ENCODE measurements around the gene CCT8L2. TPM values are rescaled to one million over a fixed set of nuclear protein-coding genes. Genes with fewer than 3 reads are reported as not detected.
"Not testable (repeated sequence)": the region's sequence is repeated elsewhere in the genome, so short reads cannot be mapped to it uniquely, and the experiment has no call there.

CCT8L2 gene
- total RNA-seq, 1 experiment from 2014 or later: not detected

DNA sequence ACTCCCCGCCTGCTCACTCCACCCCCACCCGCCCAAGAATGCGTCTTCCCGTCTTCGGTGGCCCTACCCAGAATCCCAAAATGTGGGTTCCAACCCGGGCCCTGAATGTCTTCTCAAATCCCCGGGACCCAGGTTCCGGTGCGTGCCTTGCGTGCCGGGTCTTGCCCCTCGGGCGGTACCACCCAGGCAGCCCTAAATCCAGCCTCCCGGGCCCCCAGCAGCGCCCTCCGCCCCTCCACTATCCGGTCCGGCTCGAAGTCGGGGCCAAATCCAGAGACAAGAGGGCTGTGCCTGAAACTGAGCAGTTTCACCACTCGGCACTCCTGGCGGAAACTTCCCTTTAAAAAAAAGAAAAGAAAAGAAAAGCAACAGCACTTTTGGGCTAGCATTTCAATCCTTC, 16.3 kb upstream of the CCT8L2 start:
- H3K4me3 ChIP-seq (ENCODE audit: low read length): no peak overlapping the region
- no peaks in the 10 kb centered on the region for H3K9me3 ChIP-seq (ENCODE audit: low read length)
- no peak for DNase-seq
- H3K4me2 ChIP-seq (ENCODE audit: low read length): no peak overlapping the region
- CTCF ChIA-PET: no interaction called here
- no peak overlapping the region for H2AFZ ChIP-seq (ENCODE audit: low read length)
- no peak overlapping the region for H3K9ac ChIP-seq (ENCODE audit: low read length)
- no peaks in the 10 kb centered on the region for H3K9me2 ChIP-seq (replicated peaks; ENCODE audit: low read length)
- no peaks in the 10 kb centered on the region for H3K79me2 ChIP-seq (ENCODE audit: low read length)
- intact Hi-C loops (cut with micrococcal nuclease): no loop called here
- H3K36me3 ChIP-seq (ENCODE audit: low read depth, low read length): no peaks in the 10 kb centered on the region
- H3K4me1 ChIP-seq (ENCODE audit: insufficient read depth, low read length): no peaks in the 10 kb centered on the region
- no TSS peak for BruUV-seq (replicated peaks)
- no peaks in the 10 kb centered on the region for H3K27me3 ChIP-seq (ENCODE audit: low read length)
- no peaks in the 10 kb centered on the region for H3F3A ChIP-seq (ENCODE audit: low read length, unreplicated experiment)
- no peaks in the 10 kb centered on the region for H4K20me1 ChIP-seq (ENCODE audit: low read length)
- ATAC-seq: no peak
- no peak for TF ChIP-seq EZH2 (IDR thresholded peaks at IDR 0.05; ENCODE audit: low read length, unreplicated experiment)
- POLR2A ChIA-PET (ENCODE audit: unreplicated experiment): no interaction called here
- H3K27ac ChIP-seq (ENCODE audit: low read length): no peak overlapping the region

DNA sequence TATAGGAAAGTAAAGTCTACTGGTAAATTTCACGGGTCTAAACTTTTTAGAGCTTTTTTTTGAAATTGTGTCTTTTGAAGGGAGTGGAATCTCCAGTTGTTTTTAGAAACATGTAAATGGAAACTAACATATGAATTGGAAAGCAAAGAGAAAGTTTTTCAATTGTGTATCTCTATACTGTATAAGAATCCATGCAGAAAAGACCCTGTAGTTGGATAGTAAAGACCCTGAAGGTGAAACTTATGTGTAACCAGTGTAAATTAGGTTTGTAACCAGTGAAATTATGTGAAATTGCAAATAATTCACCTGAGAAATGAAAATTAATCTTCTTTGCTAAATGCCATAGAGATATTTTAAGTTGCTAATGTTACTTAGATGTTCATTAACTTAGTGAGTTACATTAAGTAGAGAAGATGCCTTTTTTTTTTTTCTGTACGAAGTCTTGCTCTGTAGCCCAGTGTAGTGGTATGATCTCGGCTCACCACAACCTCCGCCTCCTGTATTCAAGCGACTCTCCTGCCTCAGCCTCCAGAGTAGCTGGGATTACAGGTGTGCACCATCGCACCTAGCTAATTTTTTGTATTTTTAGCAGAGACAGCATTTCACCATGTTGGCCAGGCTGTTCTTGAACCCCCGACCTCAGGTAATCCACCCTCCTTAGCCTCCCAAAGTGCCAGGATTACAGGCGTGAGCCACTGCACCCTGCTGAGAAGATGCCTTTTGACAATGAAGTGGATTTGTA, 11.8 kb upstream of the CCT8L2 start:
- H3K36me3 ChIP-seq (ENCODE audit: low read depth, low read length); H2AFZ ChIP-seq (ENCODE audit: low read length); ATAC-seq; H3K4me1 ChIP-seq (ENCODE audit: insufficient read depth, low read length); H3K4me2 ChIP-seq (ENCODE audit: low read length); DNase-seq; H3K9me3 ChIP-seq (ENCODE audit: low read length); H3K79me2 ChIP-seq (ENCODE audit: low read length); H3F3A ChIP-seq (ENCODE audit: low read length, unreplicated experiment); H3K27ac ChIP-seq (ENCODE audit: low read length); CTCF ChIA-PET; H3K4me3 ChIP-seq (ENCODE audit: low read length); H3K9ac ChIP-seq (ENCODE audit: low read length); intact Hi-C loops (cut with micrococcal nuclease); H4K20me1 ChIP-seq (ENCODE audit: low read length); H3K9me2 ChIP-seq (replicated peaks; ENCODE audit: low read length); POLR2A ChIA-PET (ENCODE audit: unreplicated experiment); BruUV-seq (replicated peaks); H3K27me3 ChIP-seq (ENCODE audit: low read length): not testable (repeated sequence)

DNA sequence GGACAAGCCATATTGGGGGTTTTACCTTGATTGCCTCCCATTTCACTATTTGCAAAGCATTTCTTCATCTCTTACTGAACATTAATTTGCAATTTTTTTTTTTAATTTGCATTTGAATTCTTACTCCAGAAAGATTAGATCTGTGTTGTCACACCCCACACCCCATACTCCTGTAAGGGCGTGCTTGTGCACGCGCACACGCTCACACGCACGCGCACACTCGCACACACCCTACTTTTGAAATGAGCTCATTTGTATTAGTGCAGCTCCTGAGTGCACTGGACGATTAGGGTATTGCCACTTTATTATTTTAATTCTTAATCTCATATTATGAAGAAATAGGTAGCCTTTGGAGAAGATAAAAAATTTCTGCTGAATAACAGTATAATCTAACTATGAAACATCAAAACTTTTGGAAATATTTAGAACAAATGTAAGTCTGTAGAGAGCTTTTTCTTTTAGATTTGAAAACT, 11.2 kb upstream of the CCT8L2 start:
- H3K4me3 ChIP-seq (ENCODE audit: low read length); H3K79me2 ChIP-seq (ENCODE audit: low read length); H3K9ac ChIP-seq (ENCODE audit: low read length); H3K9me3 ChIP-seq (ENCODE audit: low read length); H3K9me2 ChIP-seq (replicated peaks; ENCODE audit: low read length); H3K27ac ChIP-seq (ENCODE audit: low read length); DNase-seq; H3K4me1 ChIP-seq (ENCODE audit: insufficient read depth, low read length); H2AFZ ChIP-seq (ENCODE audit: low read length); ATAC-seq; H3K36me3 ChIP-seq (ENCODE audit: low read depth, low read length); BruUV-seq (replicated peaks); POLR2A ChIA-PET (ENCODE audit: unreplicated experiment); H3K27me3 ChIP-seq (ENCODE audit: low read length); H3K4me2 ChIP-seq (ENCODE audit: low read length); CTCF ChIA-PET; intact Hi-C loops (cut with micrococcal nuclease); H4K20me1 ChIP-seq (ENCODE audit: low read length); H3F3A ChIP-seq (ENCODE audit: low read length, unreplicated experiment): not testable (repeated sequence)

DNA sequence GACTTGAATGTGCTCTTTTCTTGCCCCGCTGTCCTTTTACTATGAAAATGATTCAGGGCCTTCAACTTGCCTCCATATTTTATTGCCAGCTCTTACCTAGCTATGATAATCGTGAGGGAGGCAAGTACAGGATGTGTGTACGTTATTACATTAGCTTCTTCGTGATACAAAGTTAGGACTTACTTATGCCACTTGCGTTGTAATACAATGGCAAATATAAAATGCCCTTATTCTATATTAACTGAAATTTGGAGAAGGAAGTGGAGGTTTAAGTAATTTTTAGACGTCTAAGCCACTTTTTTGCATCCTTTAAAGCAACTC, 10.8 kb upstream of the CCT8L2 start:
- ChIA-PET CTCF (no interaction called here), POLR2A (ENCODE audit: unreplicated experiment) (no interaction called here)
- no TSS peak for BruUV-seq (replicated peaks)
- ATAC-seq (no peak), DNase-seq (no peak)
- H3K9me2 ChIP-seq (replicated peaks; ENCODE audit: low read length): no peaks in the 10 kb centered on the region
- no peaks in the 10 kb centered on the region for H3K79me2 ChIP-seq (ENCODE audit: low read length)
- no peak overlapping the region for H3K9ac ChIP-seq (ENCODE audit: low read length)
- H3K27ac ChIP-seq (ENCODE audit: low read length): no peak overlapping the region
- H3F3A ChIP-seq (ENCODE audit: low read length, unreplicated experiment): no peaks in the 10 kb centered on the region
- no peak overlapping the region for H2AFZ ChIP-seq (ENCODE audit: low read length)
- no peaks in the 10 kb centered on the region for H3K27me3 ChIP-seq (ENCODE audit: low read length)
- H3K4me2 ChIP-seq (ENCODE audit: low read length): no peak overlapping the region
- H3K9me3 ChIP-seq (ENCODE audit: low read length): no peaks in the 10 kb centered on the region
- no peak overlapping the region for H3K4me3 ChIP-seq (ENCODE audit: low read length)
- TF ChIP-seq EZH2phosphoT487 (IDR thresholded peaks at IDR 0.05; ENCODE audit: borderline replicate concordance, low read length) (no peak), EZH2 (IDR thresholded peaks at IDR 0.05; ENCODE audit: low read length, unreplicated experiment) (no peak)
- TF ChIP-seq, protein P1, sequence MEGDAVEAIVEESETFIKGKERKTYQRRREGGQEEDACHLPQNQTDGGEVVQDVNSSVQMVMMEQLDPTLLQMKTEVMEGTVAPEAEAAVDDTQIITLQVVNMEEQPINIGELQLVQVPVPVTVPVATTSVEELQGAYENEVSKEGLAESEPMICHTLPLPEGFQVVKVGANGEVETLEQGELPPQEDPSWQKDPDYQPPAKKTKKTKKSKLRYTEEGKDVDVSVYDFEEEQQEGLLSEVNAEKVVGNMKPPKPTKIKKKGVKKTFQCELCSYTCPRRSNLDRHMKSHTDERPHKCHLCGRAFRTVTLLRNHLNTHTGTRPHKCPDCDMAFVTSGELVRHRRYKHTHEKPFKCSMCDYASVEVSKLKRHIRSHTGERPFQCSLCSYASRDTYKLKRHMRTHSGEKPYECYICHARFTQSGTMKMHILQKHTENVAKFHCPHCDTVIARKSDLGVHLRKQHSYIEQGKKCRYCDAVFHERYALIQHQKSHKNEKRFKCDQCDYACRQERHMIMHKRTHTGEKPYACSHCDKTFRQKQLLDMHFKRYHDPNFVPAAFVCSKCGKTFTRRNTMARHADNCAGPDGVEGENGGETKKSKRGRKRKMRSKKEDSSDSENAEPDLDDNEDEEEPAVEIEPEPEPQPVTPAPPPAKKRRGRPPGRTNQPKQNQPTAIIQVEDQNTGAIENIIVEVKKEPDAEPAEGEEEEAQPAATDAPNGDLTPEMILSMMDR (conservative IDR thresholded peaks at IDR 0.05; ENCODE audit: low read depth, low read length): no peak
- no peaks in the 10 kb centered on the region for H4K20me1 ChIP-seq (ENCODE audit: low read length)
- H3K4me1 ChIP-seq (ENCODE audit: insufficient read depth, low read length): no peaks in the 10 kb centered on the region
- intact Hi-C loops (cut with micrococcal nuclease): no loop called here
- H3K36me3 ChIP-seq (ENCODE audit: low read depth, low read length): no peaks in the 10 kb centered on the region

DNA sequence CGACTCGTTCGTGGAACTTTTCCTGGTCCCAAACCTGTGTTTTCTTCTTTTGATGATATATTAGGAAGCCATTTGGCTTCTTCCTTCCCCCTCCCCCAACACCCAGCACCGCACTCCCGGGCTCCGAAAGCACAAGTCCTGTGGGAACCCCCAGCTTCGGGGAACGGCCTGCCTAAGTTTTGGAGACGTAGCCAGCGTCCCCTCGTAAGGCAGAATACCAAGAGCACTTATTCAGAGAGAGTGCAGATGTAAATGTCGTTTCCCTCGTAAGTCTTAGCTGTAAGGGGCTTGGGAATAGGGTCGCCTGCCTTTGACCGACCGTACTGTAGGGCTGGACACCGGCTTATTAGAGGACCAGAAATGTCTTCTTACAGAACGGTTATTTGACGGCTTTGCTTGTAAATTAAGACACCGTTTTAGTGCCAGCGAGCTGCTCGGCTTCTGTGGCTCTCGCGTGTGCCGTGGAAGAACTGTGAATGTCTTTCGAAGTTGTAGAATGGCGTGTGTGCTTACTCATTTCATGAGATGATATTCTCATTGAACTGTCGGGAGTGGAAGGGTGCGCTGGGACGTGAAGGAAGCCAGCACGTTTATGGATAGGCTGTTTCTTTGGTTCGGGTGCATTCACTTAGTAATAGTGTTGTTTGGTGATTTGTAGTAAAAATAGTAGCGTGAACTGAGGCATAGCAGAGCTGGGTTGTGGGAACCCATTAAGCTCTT, 10.3 kb upstream of the CCT8L2 start:
- H3K9me2 ChIP-seq (replicated peaks; ENCODE audit: low read length); CTCF ChIA-PET; intact Hi-C loops (cut with micrococcal nuclease); H3K36me3 ChIP-seq (ENCODE audit: low read depth, low read length); H3K9ac ChIP-seq (ENCODE audit: low read length); H3K4me2 ChIP-seq (ENCODE audit: low read length); H3K79me2 ChIP-seq (ENCODE audit: low read length); H4K20me1 ChIP-seq (ENCODE audit: low read length); H3K27ac ChIP-seq (ENCODE audit: low read length); ATAC-seq; H3F3A ChIP-seq (ENCODE audit: low read length, unreplicated experiment); POLR2A ChIA-PET (ENCODE audit: unreplicated experiment); H3K9me3 ChIP-seq (ENCODE audit: low read length); BruUV-seq (replicated peaks); H2AFZ ChIP-seq (ENCODE audit: low read length); H3K27me3 ChIP-seq (ENCODE audit: low read length); H3K4me1 ChIP-seq (ENCODE audit: insufficient read depth, low read length); DNase-seq; H3K4me3 ChIP-seq (ENCODE audit: low read length): not testable (repeated sequence)

Measured in PC-3 (cell line).